ENCODE measurements around the gene FNDC3B. TPM values are rescaled to one million over a fixed set of nuclear protein-coding genes. Genes with fewer than 3 reads are reported as not detected.

FNDC3B gene
- total and polyA plus RNA-seq, 9 donors = 22.1 to 198 (median 108) TPM

DNA sequence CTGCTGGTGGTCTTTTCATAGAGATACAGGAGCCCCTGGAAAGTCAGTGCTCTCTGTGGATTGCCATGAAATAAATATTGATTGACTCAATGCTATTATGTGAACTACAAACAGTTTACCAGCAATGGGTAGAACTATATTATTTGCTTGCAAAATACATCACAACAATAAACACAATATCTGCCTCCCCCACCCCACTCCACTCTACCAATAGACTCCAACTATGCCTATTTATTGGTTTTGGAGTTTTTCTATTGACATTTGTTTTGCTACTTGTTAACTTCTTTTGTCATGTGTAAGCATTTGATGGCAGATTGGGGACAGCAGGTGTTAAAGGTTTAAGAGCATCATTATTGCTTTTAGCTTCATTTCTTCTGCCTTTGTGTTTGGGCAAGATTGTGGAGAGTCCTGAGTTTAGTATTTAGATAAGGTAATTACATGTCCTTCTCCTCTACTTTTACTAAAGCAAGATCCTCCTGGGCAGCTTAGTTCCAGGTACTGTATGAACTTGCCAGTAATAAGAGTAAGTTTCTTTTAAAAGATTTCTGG is 8.3 kb downstream of the FNDC3B start:
- intact Hi-C loops (cut with DNase I) = loop anchor here in 3 of 4 donors (10.0 kb wide), 4 partner anchors 77 to 277 kb away; no protein-coding TSS in a partner anchor
- Histone ChIP-seq H3K4me1 (ENCODE audit: insufficient read depth) (peaks cover 11% of the 10 kb centered on the region), H3K4me3 (no peak overlapping the region), H3K9me3 (no peaks in the 10 kb centered on the region), H3K36me3 (no peaks in the 10 kb centered on the region), H3K27ac (no peak overlapping the region), H3K27me3 (no peaks in the 10 kb centered on the region)
- DNase-seq = no peak
- TF ChIP-seq EP300 (IDR thresholded peaks at IDR 0.05) (no peak), POLR2A (IDR thresholded peaks at IDR 0.05) (no peak)
- TF ChIP-seq, protein P1, sequence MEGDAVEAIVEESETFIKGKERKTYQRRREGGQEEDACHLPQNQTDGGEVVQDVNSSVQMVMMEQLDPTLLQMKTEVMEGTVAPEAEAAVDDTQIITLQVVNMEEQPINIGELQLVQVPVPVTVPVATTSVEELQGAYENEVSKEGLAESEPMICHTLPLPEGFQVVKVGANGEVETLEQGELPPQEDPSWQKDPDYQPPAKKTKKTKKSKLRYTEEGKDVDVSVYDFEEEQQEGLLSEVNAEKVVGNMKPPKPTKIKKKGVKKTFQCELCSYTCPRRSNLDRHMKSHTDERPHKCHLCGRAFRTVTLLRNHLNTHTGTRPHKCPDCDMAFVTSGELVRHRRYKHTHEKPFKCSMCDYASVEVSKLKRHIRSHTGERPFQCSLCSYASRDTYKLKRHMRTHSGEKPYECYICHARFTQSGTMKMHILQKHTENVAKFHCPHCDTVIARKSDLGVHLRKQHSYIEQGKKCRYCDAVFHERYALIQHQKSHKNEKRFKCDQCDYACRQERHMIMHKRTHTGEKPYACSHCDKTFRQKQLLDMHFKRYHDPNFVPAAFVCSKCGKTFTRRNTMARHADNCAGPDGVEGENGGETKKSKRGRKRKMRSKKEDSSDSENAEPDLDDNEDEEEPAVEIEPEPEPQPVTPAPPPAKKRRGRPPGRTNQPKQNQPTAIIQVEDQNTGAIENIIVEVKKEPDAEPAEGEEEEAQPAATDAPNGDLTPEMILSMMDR (IDR thresholded peaks at IDR 0.05) = no peak

DNA sequence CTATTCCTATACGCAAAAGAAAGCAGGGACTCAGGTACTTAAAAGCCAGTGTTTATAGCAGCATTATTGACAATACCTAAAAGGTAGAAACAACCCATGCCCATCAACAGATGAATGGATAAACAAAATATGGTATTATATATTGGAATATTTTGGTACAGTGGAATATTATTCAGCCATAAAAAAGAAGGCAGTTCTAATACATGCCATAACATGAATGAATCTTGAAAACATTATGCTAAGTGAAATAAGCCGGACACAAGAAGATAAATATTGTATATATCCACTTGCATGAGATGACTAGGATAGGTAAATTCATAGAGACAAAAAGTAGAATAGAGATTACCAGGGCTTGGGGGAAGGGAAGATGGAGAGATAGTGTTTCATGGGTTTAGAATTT is 9.2 kb downstream of the FNDC3B start:
- Histone ChIP-seq H3K27me3 (no peaks in the 10 kb centered on the region), H3K27ac (no peak overlapping the region), H3K4me3 (no peak overlapping the region), H3K36me3 (no peaks in the 10 kb centered on the region), H3K9me3 (no peaks in the 10 kb centered on the region), H3K4me1 (ENCODE audit: insufficient read depth) (peaks cover 5% of the 10 kb centered on the region)
- WGBS, 3 donors = 95 to 97% (median 96%) methylated on average over 2 of the region's 2 CpGs
- intact Hi-C loops (cut with DNase I) = loop anchor here in 3 of 4 donors (10.0 kb wide), 4 partner anchors 76 to 276 kb away; no protein-coding TSS in a partner anchor
- no peak for DNase-seq
- TF ChIP-seq, protein P1 (IDR thresholded peaks at IDR 0.05) = no peak
- TF ChIP-seq EP300 (IDR thresholded peaks at IDR 0.05) = no peak
- no peak for TF ChIP-seq POLR2A (IDR thresholded peaks at IDR 0.05)

DNA sequence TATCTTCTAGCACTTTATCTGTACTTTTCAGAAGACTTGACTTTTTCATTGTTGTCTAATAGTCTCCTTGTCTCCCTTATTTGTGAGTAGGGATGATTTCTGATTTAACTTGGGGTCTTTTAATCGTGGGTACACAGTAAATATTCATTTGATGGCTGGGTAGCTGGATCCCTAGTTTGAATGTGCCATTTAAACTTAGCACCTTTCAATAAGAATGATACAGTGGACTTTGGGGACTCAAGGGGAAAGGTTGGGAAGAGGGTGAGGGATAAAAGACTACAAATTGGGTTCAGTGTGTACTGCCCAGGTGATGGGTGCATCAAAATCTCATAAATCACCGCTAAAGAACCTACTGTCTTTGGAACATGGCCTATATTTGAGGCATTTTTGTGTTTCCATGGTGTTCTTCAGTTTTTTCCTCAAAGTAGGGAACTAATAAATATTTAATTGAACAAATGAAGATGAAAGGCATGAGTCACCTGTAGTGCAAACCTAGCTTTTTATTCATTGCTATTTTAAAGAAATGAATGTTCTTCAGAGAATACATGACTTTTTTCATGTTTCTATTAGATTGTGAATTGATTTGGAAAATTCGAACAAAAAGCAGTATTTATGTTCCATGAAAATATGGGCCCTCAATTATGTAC is 12.1 kb downstream of the FNDC3B start:
- Histone ChIP-seq H3K36me3 (no peaks in the 10 kb centered on the region), H3K4me3 (no peak overlapping the region), H3K4me1 (ENCODE audit: insufficient read depth) (peaks cover 8% of the 10 kb centered on the region), H3K27me3 (no peaks in the 10 kb centered on the region), H3K27ac (no peak overlapping the region), H3K9me3 (no peaks in the 10 kb centered on the region)
- DNase-seq = no peak
- intact Hi-C loops (cut with DNase I) = no loop called here
- 88 to 91% (median 89%) methylated on average over 3 of the region's 3 CpGs for WGBS, 3 donors
- TF ChIP-seq, protein P1 (IDR thresholded peaks at IDR 0.05) = no peak
- no peak for TF ChIP-seq EP300 (IDR thresholded peaks at IDR 0.05)
- no peak for TF ChIP-seq POLR2A (IDR thresholded peaks at IDR 0.05)

DNA sequence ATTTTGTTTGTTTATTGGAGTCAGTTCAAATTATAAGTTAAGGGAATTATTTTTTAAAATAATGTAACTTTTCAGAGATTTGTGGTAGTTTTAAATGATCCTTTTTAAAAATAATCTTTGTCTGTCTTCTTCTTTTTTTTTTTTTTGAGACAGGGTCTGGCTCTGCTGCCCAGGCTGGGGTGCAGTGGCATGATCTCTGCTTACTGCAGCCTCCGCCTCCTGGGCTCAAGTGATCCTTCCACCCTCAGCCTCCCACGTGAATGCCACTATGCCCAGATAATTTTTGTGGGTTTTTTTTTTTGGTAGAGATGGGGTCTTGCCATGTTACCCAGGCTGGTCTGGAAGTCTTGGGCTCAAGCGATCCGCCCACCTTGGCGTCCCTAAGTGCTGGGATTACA is 12.6 kb downstream of the FNDC3B start:
- no peaks in the 10 kb centered on the region for H3K36me3 ChIP-seq
- TF ChIP-seq EP300 (IDR thresholded peaks at IDR 0.05) (no peak), POLR2A (IDR thresholded peaks at IDR 0.05) (no peak)
- TF ChIP-seq, protein P1 (IDR thresholded peaks at IDR 0.05) = no peak

More for the DNA sequence above, 12.6 kb downstream of the FNDC3B start:
- intact Hi-C loops (cut with DNase I) = no loop called here
- H3K9me3 ChIP-seq = no peaks in the 10 kb centered on the region
- H3K27me3 ChIP-seq = no peaks in the 10 kb centered on the region
- no peak for DNase-seq
- no peak overlapping the region for H3K27ac ChIP-seq
- peaks cover 8% of the 10 kb centered on the region for H3K4me1 ChIP-seq (ENCODE audit: insufficient read depth)
- no peak overlapping the region for H3K4me3 ChIP-seq
- WGBS, 3 donors = 96 to 98% (median 96%) methylated on average over 5 of the region's 5 CpGs
